ENCODE measurements around the gene BCDIN3D.

- no peak for TF ChIP-seq MAX (IDR thresholded peaks at IDR 0.05)
- no peak for TF ChIP-seq BRCA1 (IDR thresholded peaks at IDR 0.05; ENCODE audit: low read depth, low read length)
- TF ChIP-seq CREB1 (IDR thresholded peaks at IDR 0.05) = no peak
- no peak for TF ChIP-seq POLR2A (IDR thresholded peaks at IDR 0.05; ENCODE audit: control extremely low read depth in 1 of 2, low read depth in 2 of 2, low read length in 2 of 2)
- no peak for TF ChIP-seq TBP (IDR thresholded peaks at IDR 0.05; ENCODE audit: low read depth, low read length)
- no peak for TF ChIP-seq CTCF (IDR thresholded peaks at IDR 0.05; ENCODE audit: control extremely low read depth in 1 of 3, insufficient read depth in 1 of 3, low read depth in 1 of 3, low read length in 3 of 3)
Observed at GRCh38 chr12:49864798-49865090, 21.8 kb upstream of the BCDIN3D start.

All from H1 (cell line).